Measurements from ENCODE around the gene TMEM220.

The TMEM220 gene

DNA sequence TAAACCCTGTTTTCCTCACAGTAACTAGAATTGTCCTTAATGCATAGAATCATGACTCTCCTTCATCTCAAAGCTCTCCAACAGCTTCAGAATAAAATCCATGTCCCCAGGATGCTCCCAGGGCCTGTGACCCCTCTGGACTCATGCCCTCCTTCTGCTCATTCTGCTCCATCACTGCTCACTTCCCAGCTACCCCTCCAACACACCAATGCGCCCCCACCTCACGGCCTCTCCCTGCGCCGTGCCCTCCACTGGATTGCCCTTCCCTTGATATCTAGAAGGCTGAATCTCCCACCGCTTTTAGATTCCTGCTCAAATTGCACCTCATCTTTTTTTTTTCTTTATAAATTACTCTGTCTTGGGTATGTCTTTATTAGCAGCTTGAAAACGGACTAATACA lies 12.6 kb upstream of the TMEM220 start:
- in situ Hi-C loops (cut with MboI; ENCODE audit: low sequenced_read_pairs, unreplicated experiment) = no loop called here
- no peak for TF ChIP-seq CTCF (IDR thresholded peaks at IDR 0.05; ENCODE audit: borderline replicate concordance, control extremely low read depth, extremely low read depth, insufficient read depth, missing control alignments)
- no peak for DNase-seq (ENCODE audit: low spot score)

GRCh38 chr17:10741416-10742135 lies 11.8 kb upstream of the TMEM220 start:
- DNase-seq (ENCODE audit: low spot score) = no peak
- in situ Hi-C loops (cut with MboI; ENCODE audit: low sequenced_read_pairs, unreplicated experiment) = no loop called here
- no peak for TF ChIP-seq CTCF (IDR thresholded peaks at IDR 0.05; ENCODE audit: borderline replicate concordance, control extremely low read depth, extremely low read depth, insufficient read depth, missing control alignments)

DNA sequence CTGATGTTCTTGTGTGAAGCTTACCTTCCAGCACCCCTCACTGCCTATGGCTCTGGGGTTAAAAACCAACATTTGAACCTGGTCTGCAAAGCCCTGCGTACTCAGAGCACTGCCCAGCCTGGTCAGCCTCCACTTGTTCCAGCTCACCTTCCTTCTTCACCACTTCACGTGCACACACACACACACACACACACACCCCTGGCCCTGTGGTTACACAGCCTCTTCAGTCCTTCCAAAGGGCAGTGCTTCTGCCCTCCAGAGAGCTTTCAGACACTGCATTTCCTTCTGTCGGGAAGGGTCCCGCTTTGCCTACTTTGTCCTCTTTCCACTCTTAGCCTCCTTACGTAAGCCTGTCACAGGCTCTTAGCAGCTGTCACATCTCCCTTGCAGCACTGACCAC lies 9.6 kb upstream of the TMEM220 start:
- no peak for TF ChIP-seq CTCF (IDR thresholded peaks at IDR 0.05; ENCODE audit: borderline replicate concordance, control extremely low read depth, extremely low read depth, insufficient read depth, missing control alignments)
- DNase-seq (ENCODE audit: low spot score) = no peak
- in situ Hi-C loops (cut with MboI; ENCODE audit: low sequenced_read_pairs, unreplicated experiment) = no loop called here

DNA sequence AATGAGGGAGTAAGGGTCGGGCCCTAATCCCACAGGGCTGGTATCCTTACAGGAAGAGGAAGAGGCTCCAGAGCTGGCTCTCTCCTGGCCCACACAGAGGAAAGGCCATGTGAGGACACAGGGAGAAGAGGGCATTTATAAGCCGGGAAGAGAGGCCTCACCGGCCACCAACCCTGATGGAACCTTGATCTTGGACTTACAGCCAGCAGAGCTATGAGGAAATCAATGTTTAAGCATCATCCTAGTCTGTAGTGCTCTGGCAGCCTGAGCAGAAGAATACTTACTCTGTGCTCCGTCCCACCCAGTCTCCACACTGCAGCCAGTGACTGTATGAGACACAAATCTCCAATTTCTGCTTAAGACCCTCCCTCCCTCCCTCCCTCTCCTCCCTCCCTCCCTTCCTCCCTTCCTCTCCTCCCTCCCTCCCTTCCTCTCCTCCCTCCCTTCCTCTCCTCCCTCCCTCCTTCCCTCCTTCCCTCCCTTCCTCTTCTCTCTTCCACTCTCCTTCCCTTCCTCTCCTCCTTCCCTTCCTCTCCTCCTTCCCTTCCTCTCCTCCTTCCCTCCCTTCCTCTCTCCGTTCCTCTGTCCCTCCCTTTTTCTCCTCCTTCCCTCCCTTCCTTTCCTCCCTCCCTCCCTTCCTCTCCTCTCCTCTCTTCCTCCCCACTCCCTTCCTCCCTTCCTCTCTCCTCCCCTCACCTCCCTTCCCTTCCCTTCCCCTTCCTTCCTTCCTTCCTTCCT lies 8.9 kb upstream of the TMEM220 start:
- no peak for DNase-seq (ENCODE audit: low spot score)
- in situ Hi-C loops (cut with MboI; ENCODE audit: low sequenced_read_pairs, unreplicated experiment) = no loop called here
- no peak for TF ChIP-seq CTCF (IDR thresholded peaks at IDR 0.05; ENCODE audit: borderline replicate concordance, control extremely low read depth, extremely low read depth, insufficient read depth, missing control alignments)

- in situ Hi-C loops (cut with MboI; ENCODE audit: low sequenced_read_pairs, unreplicated experiment) = no loop called here
- no peak for TF ChIP-seq CTCF (IDR thresholded peaks at IDR 0.05; ENCODE audit: borderline replicate concordance, control extremely low read depth, extremely low read depth, insufficient read depth, missing control alignments)
- DNase-seq (ENCODE audit: low spot score) = no peak
These were observed 7.9 kb upstream of the TMEM220 start for GRCh38 chr17:10737736-10738135.

- in situ Hi-C loops (cut with MboI; ENCODE audit: low sequenced_read_pairs, unreplicated experiment) = no loop called here
- DNase-seq (ENCODE audit: low spot score) = peak; percentile 44
These were observed 7.4 kb upstream of the TMEM220 start for GRCh38 chr17:10737168-10737622.

More at GRCh38 chr17:10737168-10737622, 7.4 kb upstream of the TMEM220 start:
- TF ChIP-seq CTCF (IDR thresholded peaks at IDR 0.05; ENCODE audit: borderline replicate concordance, control extremely low read depth, extremely low read depth, insufficient read depth, missing control alignments) = peak; percentile 59
